HepG2 (cell line): ENCODE measurements around the gene GPR152. TPM values are rescaled to one million over a fixed set of nuclear protein-coding genes. Genes with fewer than 3 reads are reported as not detected.
A peak's percentile ranks its signal among the peaks of the same experiment; 100 is the strongest.

Experiments used
- BORCS8-MEF2B ChIP-seq: sonication (generic); formaldehyde crosslinking; IDR thresholded peaks from 2 replicates; pipeline ENCODE4 v1.8.0; 2022; ENCODE audit warnings: mild to moderate bottlenecking, missing genetic modification reagents
- CBFB ChIP-seq: sonication (generic); formaldehyde crosslinking; IDR thresholded peaks from 2 replicates; pipeline ENCODE4 v1.4.0; 2020; ENCODE audit warnings: missing genetic modification reagents
- CEBPG ChIP-seq: IDR thresholded peaks from 2 replicates; pipeline ENCODE4 v1.6.1; 2016
- JUN ChIP-seq: sonication (generic); formaldehyde crosslinking; IDR thresholded peaks from 2 replicates; pipeline ENCODE4 v1.4.0; 2020; ENCODE audit warnings: mild to moderate bottlenecking, missing genetic modification reagents
- MAF1 ChIP-seq: sonication (generic); formaldehyde crosslinking; IDR thresholded peaks from 2 replicates; pipeline ENCODE4 v1.5.0; 2020; ENCODE audit warnings: missing genetic modification reagents, borderline replicate concordance
- MIER2 ChIP-seq: IDR thresholded peaks from 2 replicates; pipeline ENCODE4 v1.6.1; 2016; ENCODE audit warnings: missing biosample characterization, missing genetic modification reagents
- SALL1 ChIP-seq: sonication (generic); formaldehyde crosslinking; IDR thresholded peaks from 2 replicates; pipeline ENCODE4 v1.8.0; 2022; ENCODE audit warnings: mild to moderate bottlenecking, missing genetic modification reagents
- SMYD3 ChIP-seq: sonication (generic); formaldehyde crosslinking; IDR thresholded peaks from 2 replicates; pipeline ENCODE4 v1.8.1; 2023; ENCODE audit warnings: mild to moderate bottlenecking, missing genetic modification reagents
- YEATS2 ChIP-seq: sonication (generic); formaldehyde crosslinking; IDR thresholded peaks from 2 replicates; pipeline ENCODE4 v1.4.0; 2020; ENCODE audit warnings: missing genetic modification reagents, borderline replicate concordance
- ZC3H4 ChIP-seq: sonication (generic); formaldehyde crosslinking; IDR thresholded peaks from 2 replicates; pipeline ENCODE4 v1.4.0; 2020; ENCODE audit warnings: missing genetic modification reagents, borderline replicate concordance
- ZNF251 ChIP-seq: sonication (generic); formaldehyde crosslinking; IDR thresholded peaks from 2 replicates; pipeline ENCODE4 v1.9.0; 2021; ENCODE audit warnings: mild to moderate bottlenecking, missing genetic modification reagents
- ZNF564 ChIP-seq: sonication (generic); formaldehyde crosslinking; IDR thresholded peaks from 2 replicates; pipeline ENCODE4 v1.8.1; 2023; ENCODE audit warnings: mild to moderate bottlenecking, missing genetic modification reagents
- ZNF776 ChIP-seq: sonication (generic); formaldehyde crosslinking; IDR thresholded peaks from 2 replicates; pipeline ENCODE4 v1.4.0; 2020; ENCODE audit warnings: mild to moderate bottlenecking, missing genetic modification reagents
- polyA plus RNA-seq, 8 experiments: library from polyadenylated mRNA; depleted of rRNA in 3 of 8; stranded (reverse) in 7 of 8; unstranded in 1 of 8; fragments of >200 nt; fragmentation: Illumina TruSeq in 4 of 8; extraction: Trizol in 4 of 8; gene quantifications; 2 replicates each; pipeline versions ENCODE4 v1.2.1 to v1.2.3, GENCODE V29; 2011 to 2016; ENCODE audit warnings: low read depth in 4 of 8, missing spikeins in 1 of 8, mixed read lengths in 1 of 8; ENCODE audit not compliant: insufficient read depth in 1 of 8
- total RNA-seq, 5 experiments: library from RNA; depleted of rRNA; stranded (reverse); fragments of >200 nt; fragmentation: Illumina TruSeq; extraction: Trizol; gene quantifications; 2 replicates each; pipeline ENCODE4 v1.2.3, GENCODE V29; 2016; ENCODE audit warnings: low read depth in 1 of 5
- TF ChIP-seq, protein P1 (sequence below): sonication (generic); formaldehyde crosslinking; IDR thresholded peaks from 2 replicates; pipeline ENCODE4 v1.8.0; 2022; ENCODE audit warnings: mild to moderate bottlenecking, missing genetic modification reagents; ENCODE audit not compliant: insufficient replicate concordance
- TF ChIP-seq, protein P2 (sequence below): sonication (generic); formaldehyde crosslinking; IDR thresholded peaks from 2 replicates; pipeline ENCODE4 v1.8.0; 2022; ENCODE audit warnings: missing genetic modification reagents, mild to moderate bottlenecking, borderline replicate concordance
- TF ChIP-seq, protein P3 (sequence below): IDR thresholded peaks from 2 replicates; pipeline ENCODE4 v1.6.1; 2016; ENCODE audit warnings: low read depth
- TF ChIP-seq, protein P4 (sequence below): sonication (generic); formaldehyde crosslinking; IDR thresholded peaks from 2 replicates; pipeline ENCODE4 v1.4.0; 2020; ENCODE audit warnings: missing genetic modification reagents, low read depth, mild to moderate bottlenecking, borderline replicate concordance
- TF ChIP-seq, protein P5 (sequence below): sonication (generic); formaldehyde crosslinking; IDR thresholded peaks from 2 replicates; pipeline ENCODE4 v1.4.0; 2020; ENCODE audit warnings: missing genetic modification reagents, mild to moderate bottlenecking, borderline replicate concordance
- TF ChIP-seq, protein P6 (sequence below): sonication (generic); formaldehyde crosslinking; IDR thresholded peaks from 2 replicates; pipeline ENCODE4 v1.5.1; 2020; ENCODE audit warnings: missing genetic modification reagents, mild to moderate bottlenecking, borderline replicate concordance

Gene GPR152
- total and polyA plus RNA-seq, 2 of the 13 experiments (the other 11 are each of a cell fraction or from before 2014, with no cell fraction given): not detected

DNA sequence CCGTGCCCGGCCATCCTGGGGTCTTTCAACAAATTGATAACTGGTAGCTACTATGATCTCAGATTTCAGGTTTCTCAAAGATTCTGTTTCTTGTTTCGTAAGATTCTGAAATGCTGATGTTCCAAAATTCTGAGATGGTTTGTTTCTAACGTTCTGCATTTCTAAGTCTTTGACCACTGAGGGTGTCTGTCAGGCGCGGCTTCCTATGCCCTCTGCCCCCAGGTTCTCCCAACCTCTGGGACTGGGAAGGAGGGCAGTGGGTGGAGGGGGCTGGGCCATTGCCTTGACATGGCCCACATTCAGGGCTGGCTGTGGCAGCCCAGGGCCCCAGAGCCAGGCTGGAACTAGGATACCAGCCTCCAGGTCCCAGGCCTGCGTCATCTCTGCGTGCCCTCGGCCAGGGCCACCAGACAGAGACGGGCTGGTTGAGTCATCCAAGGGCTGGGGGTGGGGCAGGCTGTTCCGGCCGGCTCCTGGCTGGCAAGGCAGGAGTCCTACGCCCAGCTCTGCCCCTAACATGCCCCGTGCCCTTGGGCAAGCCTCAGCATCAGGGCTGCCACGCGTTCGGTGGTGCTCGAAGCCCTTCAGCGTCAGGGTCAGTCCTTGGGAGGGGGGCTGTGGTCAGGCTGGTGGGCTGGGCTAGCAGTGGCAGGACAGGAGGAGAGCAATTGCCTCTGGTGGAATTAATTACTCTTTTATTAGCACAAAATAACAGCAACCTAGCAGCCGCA lies 11.3 kb upstream of the GPR152 start (continued):
- TF ChIP-seq YEATS2 (CRISPR knock-in tag): peak; percentile 80
- TF ChIP-seq, protein P1, sequence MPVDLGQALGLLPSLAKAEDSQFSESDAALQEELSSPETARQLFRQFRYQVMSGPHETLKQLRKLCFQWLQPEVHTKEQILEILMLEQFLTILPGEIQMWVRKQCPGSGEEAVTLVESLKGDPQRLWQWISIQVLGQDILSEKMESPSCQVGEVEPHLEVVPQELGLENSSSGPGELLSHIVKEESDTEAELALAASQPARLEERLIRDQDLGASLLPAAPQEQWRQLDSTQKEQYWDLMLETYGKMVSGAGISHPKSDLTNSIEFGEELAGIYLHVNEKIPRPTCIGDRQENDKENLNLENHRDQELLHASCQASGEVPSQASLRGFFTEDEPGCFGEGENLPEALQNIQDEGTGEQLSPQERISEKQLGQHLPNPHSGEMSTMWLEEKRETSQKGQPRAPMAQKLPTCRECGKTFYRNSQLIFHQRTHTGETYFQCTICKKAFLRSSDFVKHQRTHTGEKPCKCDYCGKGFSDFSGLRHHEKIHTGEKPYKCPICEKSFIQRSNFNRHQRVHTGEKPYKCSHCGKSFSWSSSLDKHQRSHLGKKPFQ (CRISPR knock-in tag): peak; percentile 39
- peak; percentile 69 for TF ChIP-seq CEBPG (CRISPR knock-in tag)
- TF ChIP-seq ZNF776 (CRISPR knock-in tag): 0 out of 2 replicates have a peak, but pooled peaks have one; percentile 8
- TF ChIP-seq SMYD3 (CRISPR knock-in tag): no peak
- TF ChIP-seq ZC3H4 (CRISPR knock-in tag): peak; percentile 95; the same call in 1 of the 2 replicates
- no peak for TF ChIP-seq CBFB (CRISPR knock-in tag)
- no peak for TF ChIP-seq MAF1
- peak; percentile 30 for TF ChIP-seq SALL1 (CRISPR knock-in tag)
- TF ChIP-seq, protein P2, sequence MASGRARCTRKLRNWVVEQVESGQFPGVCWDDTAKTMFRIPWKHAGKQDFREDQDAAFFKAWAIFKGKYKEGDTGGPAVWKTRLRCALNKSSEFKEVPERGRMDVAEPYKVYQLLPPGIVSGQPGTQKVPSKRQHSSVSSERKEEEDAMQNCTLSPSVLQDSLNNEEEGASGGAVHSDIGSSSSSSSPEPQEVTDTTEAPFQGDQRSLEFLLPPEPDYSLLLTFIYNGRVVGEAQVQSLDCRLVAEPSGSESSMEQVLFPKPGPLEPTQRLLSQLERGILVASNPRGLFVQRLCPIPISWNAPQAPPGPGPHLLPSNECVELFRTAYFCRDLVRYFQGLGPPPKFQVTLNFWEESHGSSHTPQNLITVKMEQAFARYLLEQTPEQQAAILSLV: 0 out of 2 replicates have a peak, but pooled peaks have one; percentile 66
- TF ChIP-seq, protein P3, sequence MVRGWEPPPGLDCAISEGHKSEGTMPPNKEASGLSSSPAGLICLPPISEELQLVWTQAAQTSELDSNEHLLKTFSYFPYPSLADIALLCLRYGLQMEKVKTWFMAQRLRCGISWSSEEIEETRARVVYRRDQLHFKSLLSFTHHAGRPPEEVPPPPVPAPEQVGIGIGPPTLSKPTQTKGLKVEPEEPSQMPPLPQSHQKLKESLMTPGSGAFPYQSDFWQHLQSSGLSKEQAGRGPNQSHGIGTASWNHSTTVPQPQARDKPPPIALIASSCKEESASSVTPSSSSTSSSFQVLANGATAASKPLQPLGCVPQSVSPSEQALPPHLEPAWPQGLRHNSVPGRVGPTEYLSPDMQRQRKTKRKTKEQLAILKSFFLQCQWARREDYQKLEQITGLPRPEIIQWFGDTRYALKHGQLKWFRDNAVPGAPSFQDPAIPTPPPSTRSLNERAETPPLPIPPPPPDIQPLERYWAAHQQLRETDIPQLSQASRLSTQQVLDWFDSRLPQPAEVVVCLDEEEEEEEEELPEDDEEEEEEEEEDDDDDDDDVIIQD (CRISPR knock-in tag): 0 out of 2 replicates have a peak, but pooled peaks have one; percentile 37
- TF ChIP-seq ZNF251: no peak
- 0 out of 2 replicates have a peak, but pooled peaks have one; percentile 36 for TF ChIP-seq MIER2 (CRISPR knock-in tag)
- TF ChIP-seq, protein P4, sequence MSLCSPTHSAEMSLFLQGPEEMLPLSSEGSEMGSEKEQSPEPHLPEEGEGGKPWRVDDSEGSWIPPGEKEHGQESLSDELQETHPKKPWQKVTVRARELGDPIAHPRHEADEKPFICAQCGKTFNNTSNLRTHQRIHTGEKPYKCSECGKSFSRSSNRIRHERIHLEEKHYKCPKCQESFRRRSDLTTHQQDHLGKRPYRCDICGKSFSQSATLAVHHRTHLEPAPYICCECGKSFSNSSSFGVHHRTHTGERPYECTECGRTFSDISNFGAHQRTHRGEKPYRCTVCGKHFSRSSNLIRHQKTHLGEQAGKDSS: no peak
- TF ChIP-seq JUN (CRISPR knock-in tag): peak; percentile 30; the same call in 1 of the 2 replicates
- peak; percentile 43; the same call in 1 of the 2 replicates for TF ChIP-seq ZNF564 (CRISPR knock-in tag)
- no peak; the same call in none of the 2 replicates for TF ChIP-seq BORCS8-MEF2B (CRISPR knock-in tag)
- TF ChIP-seq, protein P5, sequence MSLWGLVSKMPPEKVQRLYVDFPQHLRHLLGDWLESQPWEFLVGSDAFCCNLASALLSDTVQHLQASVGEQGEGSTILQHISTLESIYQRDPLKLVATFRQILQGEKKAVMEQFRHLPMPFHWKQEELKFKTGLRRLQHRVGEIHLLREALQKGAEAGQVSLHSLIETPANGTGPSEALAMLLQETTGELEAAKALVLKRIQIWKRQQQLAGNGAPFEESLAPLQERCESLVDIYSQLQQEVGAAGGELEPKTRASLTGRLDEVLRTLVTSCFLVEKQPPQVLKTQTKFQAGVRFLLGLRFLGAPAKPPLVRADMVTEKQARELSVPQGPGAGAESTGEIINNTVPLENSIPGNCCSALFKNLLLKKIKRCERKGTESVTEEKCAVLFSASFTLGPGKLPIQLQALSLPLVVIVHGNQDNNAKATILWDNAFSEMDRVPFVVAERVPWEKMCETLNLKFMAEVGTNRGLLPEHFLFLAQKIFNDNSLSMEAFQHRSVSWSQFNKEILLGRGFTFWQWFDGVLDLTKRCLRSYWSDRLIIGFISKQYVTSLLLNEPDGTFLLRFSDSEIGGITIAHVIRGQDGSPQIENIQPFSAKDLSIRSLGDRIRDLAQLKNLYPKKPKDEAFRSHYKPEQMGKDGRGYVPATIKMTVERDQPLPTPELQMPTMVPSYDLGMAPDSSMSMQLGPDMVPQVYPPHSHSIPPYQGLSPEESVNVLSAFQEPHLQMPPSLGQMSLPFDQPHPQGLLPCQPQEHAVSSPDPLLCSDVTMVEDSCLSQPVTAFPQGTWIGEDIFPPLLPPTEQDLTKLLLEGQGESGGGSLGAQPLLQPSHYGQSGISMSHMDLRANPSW (CRISPR knock-in tag): peak; percentile 25; the same call in 1 of the 2 replicates
- TF ChIP-seq, protein P6, sequence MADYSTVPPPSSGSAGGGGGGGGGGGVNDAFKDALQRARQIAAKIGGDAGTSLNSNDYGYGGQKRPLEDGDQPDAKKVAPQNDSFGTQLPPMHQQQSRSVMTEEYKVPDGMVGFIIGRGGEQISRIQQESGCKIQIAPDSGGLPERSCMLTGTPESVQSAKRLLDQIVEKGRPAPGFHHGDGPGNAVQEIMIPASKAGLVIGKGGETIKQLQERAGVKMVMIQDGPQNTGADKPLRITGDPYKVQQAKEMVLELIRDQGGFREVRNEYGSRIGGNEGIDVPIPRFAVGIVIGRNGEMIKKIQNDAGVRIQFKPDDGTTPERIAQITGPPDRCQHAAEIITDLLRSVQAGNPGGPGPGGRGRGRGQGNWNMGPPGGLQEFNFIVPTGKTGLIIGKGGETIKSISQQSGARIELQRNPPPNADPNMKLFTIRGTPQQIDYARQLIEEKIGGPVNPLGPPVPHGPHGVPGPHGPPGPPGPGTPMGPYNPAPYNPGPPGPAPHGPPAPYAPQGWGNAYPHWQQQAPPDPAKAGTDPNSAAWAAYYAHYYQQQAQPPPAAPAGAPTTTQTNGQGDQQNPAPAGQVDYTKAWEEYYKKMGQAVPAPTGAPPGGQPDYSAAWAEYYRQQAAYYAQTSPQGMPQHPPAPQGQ: no peak
